ENCODE results near the gene COPS6.

Gene COPS6

GRCh38 chr7:100102950-100103840, 14.4 kb downstream of the COPS6 start:
- FAIRE-seq, result peak; percentile 76
- TF ChIP-seq POLR2A (IDR thresholded peaks at IDR 0.05; ENCODE audit: low read depth, low read length), result no peak; the same call in 1 of the 2 replicates

GRCh38 chr7:100105534-100105933, 16.8 kb downstream of the COPS6 start:
- no peak for DNase-seq (ENCODE audit: insufficient read length, low spot score)
- TF ChIP-seq POLR2A (IDR thresholded peaks at IDR 0.05; ENCODE audit: low read depth, low read length), result no peak
- FAIRE-seq, result no peak

More at GRCh38 chr7:100102950-100103840, 14.4 kb downstream of the COPS6 start:
- peak; percentile 94 for DNase-seq (ENCODE audit: insufficient read length, low spot score)

- FAIRE-seq (no peak), DNase-seq (ENCODE audit: insufficient read length, low spot score) (no peak)
- no peak for TF ChIP-seq POLR2A (IDR thresholded peaks at IDR 0.05; ENCODE audit: low read depth, low read length)
Observed at GRCh38 chr7:100106633-100107032, 17.9 kb downstream of the COPS6 start.

GRCh38 chr7:100107125-100107737, 18.5 kb downstream of the COPS6 start:
- DNase-seq (ENCODE audit: insufficient read length, low spot score), result no peak
- no peak for TF ChIP-seq POLR2A (IDR thresholded peaks at IDR 0.05; ENCODE audit: low read depth, low read length)
- no peak for FAIRE-seq

GRCh38 chr7:100107890-100108289, 19.1 kb downstream of the COPS6 start:
- no peak for TF ChIP-seq POLR2A (IDR thresholded peaks at IDR 0.05; ENCODE audit: low read depth, low read length)
- FAIRE-seq (no peak), DNase-seq (ENCODE audit: insufficient read length, low spot score) (no peak)

- FAIRE-seq (no peak), DNase-seq (ENCODE audit: insufficient read length, low spot score) (no peak)
- TF ChIP-seq POLR2A (IDR thresholded peaks at IDR 0.05; ENCODE audit: low read depth, low read length), result no peak
Observed at GRCh38 chr7:100109521-100110163, 20.9 kb downstream of the COPS6 start.

GRCh38 chr7:100111156-100111555, 22.4 kb downstream of the COPS6 start:
- no peak for FAIRE-seq
- TF ChIP-seq POLR2A (IDR thresholded peaks at IDR 0.05; ENCODE audit: low read depth, low read length), result no peak
- no peak for DNase-seq (ENCODE audit: insufficient read length, low spot score)

GRCh38 chr7:100111914-100112313, 23.1 kb downstream of the COPS6 start:
- FAIRE-seq (no peak), DNase-seq (ENCODE audit: insufficient read length, low spot score) (no peak)

GRCh38 chr7:100115026-100115425, 26.3 kb downstream of the COPS6 start:
- FAIRE-seq (no peak), DNase-seq (ENCODE audit: insufficient read length, low spot score) (no peak)
- TF ChIP-seq POLR2A (IDR thresholded peaks at IDR 0.05; ENCODE audit: low read depth, low read length), result no peak

More at GRCh38 chr7:100111914-100112313, 23.1 kb downstream of the COPS6 start:
- no peak for TF ChIP-seq POLR2A (IDR thresholded peaks at IDR 0.05; ENCODE audit: low read depth, low read length)

GRCh38 chr7:100118388-100119071, 29.8 kb downstream of the COPS6 start:
- FAIRE-seq (no peak), DNase-seq (ENCODE audit: insufficient read length, low spot score) (no peak)
- TF ChIP-seq POLR2A (IDR thresholded peaks at IDR 0.05; ENCODE audit: low read depth, low read length), result no peak

GRCh38 chr7:100119072-100119969, 30.6 kb downstream of the COPS6 start, which contains the start of the genes CNPY4 and TAF6:
CNPY4 (plus strand) TSS chr7:100119634; CDS start chr7:100119745, 111 bp downstream.
TAF6 (minus strand) TSS chr7:100119358; CDS start chr7:100114209, 5,149 bp downstream.
- DNase-seq (ENCODE audit: insufficient read length, low spot score), result peak; percentile 93
- FAIRE-seq, result no peak
- TF ChIP-seq POLR2A (IDR thresholded peaks at IDR 0.05; ENCODE audit: low read depth, low read length), result peak; percentile 89

GRCh38 chr7:100119970-100120732, 31.4 kb downstream of the COPS6 start:
- no peak for TF ChIP-seq POLR2A (IDR thresholded peaks at IDR 0.05; ENCODE audit: low read depth, low read length)
- DNase-seq (ENCODE audit: insufficient read length, low spot score), result peak; percentile 77
- FAIRE-seq, result no peak
